IMR-90 (cell line): Measurements from ENCODE around the gene SNRK.

Experiments used
- BHLHE40 ChIP-seq: fragments of 150-350 bp; IDR thresholded peaks from 2 replicates; pipeline ENCODE4 v1.6.1; 2016; ENCODE audit warnings: mild to moderate bottlenecking, low read depth, low read length
- CEBPB ChIP-seq: IDR thresholded peaks from 2 replicates; pipeline ENCODE4 v1.6.1; 2012; ENCODE audit warnings: low read depth, low read length, improper control_type of control experiment
- CHD1 ChIP-seq: IDR thresholded peaks from 2 replicates; pipeline ENCODE4 v1.6.1; 2012; ENCODE audit warnings: low read depth, low read length, improper control_type of control experiment
- FOS ChIP-seq: fragments of 150-350 bp; IDR thresholded peaks from 2 replicates; pipeline ENCODE4 v1.6.1; 2016; ENCODE audit warnings: low read depth, low read length
- MAFK ChIP-seq: IDR thresholded peaks from 2 replicates; pipeline ENCODE4 v1.6.1; 2012; ENCODE audit warnings: low read depth, low read length, improper control_type of control experiment
- POLR2A ChIP-seq: IDR thresholded peaks from 2 replicates; pipeline ENCODE4 v1.6.1; 2012; ENCODE audit warnings: mild to moderate bottlenecking, low read depth, low read length
- RAD21 ChIP-seq: IDR thresholded peaks from 2 replicates; pipeline ENCODE4 v1.6.1; 2012; ENCODE audit warnings: low read length, improper control_type of control experiment
- RCOR1 ChIP-seq: IDR thresholded peaks from 2 replicates; pipeline ENCODE4 v1.6.1; 2012; ENCODE audit warnings: mild to moderate bottlenecking, low read length, improper control_type of control experiment; ENCODE audit not compliant: insufficient replicate concordance
- RFX5 ChIP-seq: IDR thresholded peaks from 2 replicates; pipeline ENCODE4 v1.8.0; 2012; ENCODE audit warnings: low read depth, mild to moderate bottlenecking, low read length, moderate library complexity
- TF ChIP-seq, protein P1 (sequence below): conservative IDR thresholded peaks from 2 replicates; pipeline ENCODE4 v1.5.1; 2012; ENCODE audit warnings: mild to moderate bottlenecking, low read depth, low read length, improper control_type of control experiment
- TF ChIP-seq, protein P2 (sequence below): fragments of 150-350 bp; IDR thresholded peaks from 2 replicates; pipeline ENCODE4 v1.6.1; 2016; ENCODE audit warnings: low read depth, mild to moderate bottlenecking, low read length, moderate library complexity, borderline replicate concordance

DNA sequence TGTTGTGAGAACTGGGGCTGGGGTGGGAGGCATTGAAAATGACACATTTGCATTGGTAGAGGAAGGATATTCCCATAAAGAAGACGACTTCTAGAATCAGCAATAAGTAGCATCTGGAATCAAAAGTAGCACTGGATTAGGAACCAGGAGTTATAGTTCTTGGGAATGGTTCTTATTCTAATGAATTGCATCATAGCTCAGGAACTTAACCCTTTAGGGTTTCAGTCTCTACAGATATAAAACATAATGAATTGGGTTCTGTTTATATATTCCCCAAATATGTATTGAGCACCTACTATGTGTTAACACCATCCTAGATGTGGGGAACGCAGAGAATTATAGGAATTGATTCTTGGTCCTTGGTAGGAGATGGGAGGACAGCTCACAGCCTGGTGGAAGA, 16.3 kb upstream of the SNRK start:
- TF ChIP-seq RAD21 (no peak), FOS (no peak), BHLHE40 (no peak), CEBPB (0 out of 2 replicates have a peak, but pooled peaks have one; percentile 16), POLR2A (no peak), RFX5 (no peak), RCOR1 (no peak), CHD1 (no peak), MAFK (no peak)
- TF ChIP-seq, protein P1, sequence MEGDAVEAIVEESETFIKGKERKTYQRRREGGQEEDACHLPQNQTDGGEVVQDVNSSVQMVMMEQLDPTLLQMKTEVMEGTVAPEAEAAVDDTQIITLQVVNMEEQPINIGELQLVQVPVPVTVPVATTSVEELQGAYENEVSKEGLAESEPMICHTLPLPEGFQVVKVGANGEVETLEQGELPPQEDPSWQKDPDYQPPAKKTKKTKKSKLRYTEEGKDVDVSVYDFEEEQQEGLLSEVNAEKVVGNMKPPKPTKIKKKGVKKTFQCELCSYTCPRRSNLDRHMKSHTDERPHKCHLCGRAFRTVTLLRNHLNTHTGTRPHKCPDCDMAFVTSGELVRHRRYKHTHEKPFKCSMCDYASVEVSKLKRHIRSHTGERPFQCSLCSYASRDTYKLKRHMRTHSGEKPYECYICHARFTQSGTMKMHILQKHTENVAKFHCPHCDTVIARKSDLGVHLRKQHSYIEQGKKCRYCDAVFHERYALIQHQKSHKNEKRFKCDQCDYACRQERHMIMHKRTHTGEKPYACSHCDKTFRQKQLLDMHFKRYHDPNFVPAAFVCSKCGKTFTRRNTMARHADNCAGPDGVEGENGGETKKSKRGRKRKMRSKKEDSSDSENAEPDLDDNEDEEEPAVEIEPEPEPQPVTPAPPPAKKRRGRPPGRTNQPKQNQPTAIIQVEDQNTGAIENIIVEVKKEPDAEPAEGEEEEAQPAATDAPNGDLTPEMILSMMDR, result no peak
- TF ChIP-seq, protein P2, sequence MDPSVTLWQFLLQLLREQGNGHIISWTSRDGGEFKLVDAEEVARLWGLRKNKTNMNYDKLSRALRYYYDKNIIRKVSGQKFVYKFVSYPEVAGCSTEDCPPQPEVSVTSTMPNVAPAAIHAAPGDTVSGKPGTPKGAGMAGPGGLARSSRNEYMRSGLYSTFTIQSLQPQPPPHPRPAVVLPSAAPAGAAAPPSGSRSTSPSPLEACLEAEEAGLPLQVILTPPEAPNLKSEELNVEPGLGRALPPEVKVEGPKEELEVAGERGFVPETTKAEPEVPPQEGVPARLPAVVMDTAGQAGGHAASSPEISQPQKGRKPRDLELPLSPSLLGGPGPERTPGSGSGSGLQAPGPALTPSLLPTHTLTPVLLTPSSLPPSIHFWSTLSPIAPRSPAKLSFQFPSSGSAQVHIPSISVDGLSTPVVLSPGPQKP, result no peak
